Measurements from ENCODE around the gene RTN1.

GRCh38 chr14:59632381-59632780, 238.2 kb downstream of the RTN1 start:
- TF ChIP-seq CTCF (IDR thresholded peaks at IDR 0.05; ENCODE audit: low read depth, low read length): peak; percentile 29
- no peak for TF ChIP-seq POLR2A (IDR thresholded peaks at IDR 0.05; ENCODE audit: extremely low read depth, insufficient read length)

All from NB4 (cell line).